Lower leg skin (tissue), 4 donors: ENCODE data around the gene ZMAT3. TPM values are rescaled to one million over a fixed set of nuclear protein-coding genes. Genes with fewer than 3 reads are reported as not detected.

Source experiments
- DNase-seq, 2 donors: peaks; one replicate each; pipeline ENCODE4 v3.0.0-alpha.2; 2019; ENCODE audit warnings: low spot score in 2 of 2
- H3K4me3 ChIP-seq: fragments of 200-600 bp; sonication (generic); 2 replicates; pipeline ENCODE4 v1.5.1; 2017; ENCODE audit warnings: mild to moderate bottlenecking, low read depth; ENCODE audit not compliant: poor library complexity, severe bottlenecking
- POLR2A ChIP-seq, 2 donors: fragments of 450-650 bp; IDR thresholded peaks; one replicate each; pipeline ENCODE4 v1.6.1; 2016 to 2017; ENCODE audit warnings: antibody characterized with exemption in 2 of 2, mild to moderate bottlenecking in 1 of 2, moderate library complexity in 1 of 2
- WGBS, 2 donors: methylation state at CpG; one replicate each; pipeline ENCODE4 v1.1.5; 2018; 5-methylcytosine and 5-hydroxymethylcytosine counted together
- intact Hi-C: fragments of 100-400 bp; cut with DNase I; formaldehyde crosslinking; loops from one replicate; pipeline ENCODE4 v1.15.0; 2023; ENCODE audit warnings: low total_unique reads
- total RNA-seq, 4 donors: library from RNA; depleted of rRNA; stranded (reverse); fragments of >200 nt; gene quantifications; one replicate each; pipeline ENCODE4 v1.1.0, GENCODE V29; 2016
- TF ChIP-seq, protein P1 (sequence below), 3 donors: fragments of 450-650 bp; IDR thresholded peaks; one replicate each; pipeline ENCODE4 v1.5.1; 2016; ENCODE audit warnings: antibody characterized with exemption in 3 of 3, mild to moderate bottlenecking in 3 of 3, moderate library complexity in 2 of 3

The ZMAT3 gene
- total RNA-seq, 4 donors from 2014 or later = 6.3 to 11.2 (median 10.2) TPM

DNA sequence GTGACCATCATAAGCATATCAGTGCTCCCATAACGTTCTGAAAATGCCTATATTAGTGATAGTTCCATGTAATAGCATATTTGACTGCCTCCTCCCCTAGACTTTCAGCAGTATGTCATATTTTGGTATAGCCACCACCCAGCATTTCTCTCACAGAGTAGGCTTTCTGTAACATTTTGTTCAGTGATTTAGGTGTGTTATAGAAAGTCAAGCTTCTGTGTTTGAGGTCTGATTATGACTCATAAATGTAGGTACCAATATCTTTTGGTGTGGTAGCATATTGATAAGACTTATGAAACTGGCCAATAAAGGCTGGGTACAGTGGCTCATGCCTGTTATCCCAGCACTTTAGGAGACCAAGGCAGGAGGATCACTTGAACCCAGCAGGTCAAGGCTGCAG lies 34.3 kb upstream of the ZMAT3 start:
- TF ChIP-seq, protein P1, sequence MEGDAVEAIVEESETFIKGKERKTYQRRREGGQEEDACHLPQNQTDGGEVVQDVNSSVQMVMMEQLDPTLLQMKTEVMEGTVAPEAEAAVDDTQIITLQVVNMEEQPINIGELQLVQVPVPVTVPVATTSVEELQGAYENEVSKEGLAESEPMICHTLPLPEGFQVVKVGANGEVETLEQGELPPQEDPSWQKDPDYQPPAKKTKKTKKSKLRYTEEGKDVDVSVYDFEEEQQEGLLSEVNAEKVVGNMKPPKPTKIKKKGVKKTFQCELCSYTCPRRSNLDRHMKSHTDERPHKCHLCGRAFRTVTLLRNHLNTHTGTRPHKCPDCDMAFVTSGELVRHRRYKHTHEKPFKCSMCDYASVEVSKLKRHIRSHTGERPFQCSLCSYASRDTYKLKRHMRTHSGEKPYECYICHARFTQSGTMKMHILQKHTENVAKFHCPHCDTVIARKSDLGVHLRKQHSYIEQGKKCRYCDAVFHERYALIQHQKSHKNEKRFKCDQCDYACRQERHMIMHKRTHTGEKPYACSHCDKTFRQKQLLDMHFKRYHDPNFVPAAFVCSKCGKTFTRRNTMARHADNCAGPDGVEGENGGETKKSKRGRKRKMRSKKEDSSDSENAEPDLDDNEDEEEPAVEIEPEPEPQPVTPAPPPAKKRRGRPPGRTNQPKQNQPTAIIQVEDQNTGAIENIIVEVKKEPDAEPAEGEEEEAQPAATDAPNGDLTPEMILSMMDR (IDR thresholded peaks at IDR 0.05) = no peak
- no peak for TF ChIP-seq POLR2A (IDR thresholded peaks at IDR 0.05)
- no peak overlapping the region for H3K4me3 ChIP-seq
- WGBS, 2 donors = 30 to 40% methylated on average over 1 of the region's 1 CpG
- no peak for DNase-seq
- intact Hi-C loops = no loop called here

DNA sequence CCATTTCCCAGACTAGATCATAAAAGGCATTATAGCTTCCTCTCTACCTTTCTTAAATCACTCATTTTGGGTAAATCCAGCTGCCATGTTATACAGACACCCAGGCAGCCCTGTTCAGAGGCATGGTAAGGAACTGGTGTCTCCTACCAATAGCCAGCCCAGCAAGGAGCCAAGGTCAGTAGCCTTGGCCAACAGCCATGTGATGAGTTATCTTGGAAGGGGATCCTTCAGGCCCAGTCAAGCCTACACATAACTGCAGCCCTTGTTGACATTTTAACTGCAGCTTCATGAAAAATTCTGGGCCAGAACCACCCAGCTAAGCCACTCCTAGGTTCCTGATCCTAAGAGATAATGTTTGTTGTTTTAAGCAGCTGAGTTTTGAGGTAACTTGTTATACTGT lies 29.0 kb upstream of the ZMAT3 start:
- DNase-seq = no peak
- intact Hi-C loops = no loop called here
- H3K4me3 ChIP-seq = no peak overlapping the region
- TF ChIP-seq, protein P1 (IDR thresholded peaks at IDR 0.05) = no peak
- TF ChIP-seq POLR2A (IDR thresholded peaks at IDR 0.05) = no peak

DNA sequence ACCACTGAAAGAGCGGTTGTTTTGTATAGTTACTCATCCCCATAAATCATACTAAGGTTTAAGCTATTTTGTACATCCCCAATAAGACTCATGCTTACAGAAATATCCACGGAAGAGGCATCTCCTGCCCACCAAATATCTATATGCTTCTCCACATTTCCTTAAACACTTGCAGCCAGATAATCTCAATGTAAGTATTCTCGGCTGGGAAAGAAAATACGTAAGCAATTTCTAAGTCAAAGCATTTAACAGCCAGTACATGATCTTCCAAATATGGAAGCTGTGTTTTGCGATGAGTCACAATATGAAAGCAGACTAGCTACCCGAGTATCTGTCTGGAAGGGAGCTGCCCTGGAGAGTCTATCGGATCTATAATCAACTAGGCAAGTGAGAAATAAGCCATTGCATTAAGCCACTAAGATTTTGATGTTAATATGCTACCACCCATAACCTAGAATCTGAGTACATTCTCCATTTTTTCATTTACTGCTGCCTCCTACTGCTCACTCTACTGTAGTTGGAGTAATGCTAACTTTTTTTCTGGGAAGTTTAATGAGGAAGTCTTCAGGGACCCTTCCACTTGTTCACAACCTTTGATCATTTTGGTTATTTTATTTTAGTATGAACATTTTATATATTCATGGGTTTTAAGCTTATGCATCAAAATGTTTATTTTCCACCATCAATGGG lies 26.9 kb upstream of the ZMAT3 start:
- H3K4me3 ChIP-seq = no peak overlapping the region
- intact Hi-C loops = no loop called here
- TF ChIP-seq, protein P1 (IDR thresholded peaks at IDR 0.05) = no peak
- no peak for TF ChIP-seq POLR2A (IDR thresholded peaks at IDR 0.05)
- 65 to 67% methylated on average over 7 of the region's 7 CpGs for WGBS, 2 donors
- no peak for DNase-seq

DNA sequence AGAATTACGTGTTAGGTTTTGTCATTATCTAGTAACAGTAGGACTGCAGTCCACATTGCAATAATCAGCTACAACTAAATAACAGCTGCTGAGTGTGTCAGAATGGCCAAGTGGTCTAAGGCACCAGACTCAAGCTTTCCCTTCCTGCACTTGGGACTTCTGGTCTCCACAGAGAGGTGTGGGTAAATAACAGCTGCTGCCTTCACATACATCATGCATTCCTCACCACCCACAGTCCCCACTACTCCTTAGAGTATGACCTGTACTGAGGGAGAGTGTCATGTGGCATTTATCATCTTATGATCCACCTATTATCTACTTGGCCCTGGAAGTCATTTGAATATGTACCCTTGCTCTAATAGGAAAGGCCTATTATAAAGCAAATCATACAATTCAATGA lies 22.2 kb upstream of the ZMAT3 start:
- intact Hi-C loops = no loop called here
- H3K4me3 ChIP-seq = no peak overlapping the region
- no peak for DNase-seq
- WGBS, 2 donors = 94 to 96% methylated on average over 1 of the region's 1 CpG
- no peak for TF ChIP-seq POLR2A (IDR thresholded peaks at IDR 0.05)
- TF ChIP-seq, protein P1 (IDR thresholded peaks at IDR 0.05) = no peak

DNA sequence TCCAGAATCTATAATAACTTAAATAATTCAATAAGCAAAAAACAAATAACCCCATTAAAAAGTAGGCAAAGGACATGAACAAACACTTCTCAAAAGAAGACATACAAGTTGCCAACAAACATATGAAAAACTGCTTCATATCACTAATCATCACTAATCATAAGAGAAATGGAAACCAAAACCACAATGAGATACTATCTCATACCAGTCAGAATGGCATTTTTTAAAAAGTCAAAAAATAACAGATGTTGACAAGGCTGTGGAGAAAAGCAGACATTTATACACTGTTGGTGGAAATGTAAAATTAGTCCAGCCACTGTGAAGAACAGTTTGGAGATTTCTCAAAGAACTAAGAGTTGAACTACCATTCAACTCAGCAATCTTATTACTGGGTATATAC lies 19.5 kb upstream of the ZMAT3 start:
- intact Hi-C loops = no loop called here
- TF ChIP-seq, protein P1 (IDR thresholded peaks at IDR 0.05) = no peak
- no peak for TF ChIP-seq POLR2A (IDR thresholded peaks at IDR 0.05)
- no peak for DNase-seq

DNA sequence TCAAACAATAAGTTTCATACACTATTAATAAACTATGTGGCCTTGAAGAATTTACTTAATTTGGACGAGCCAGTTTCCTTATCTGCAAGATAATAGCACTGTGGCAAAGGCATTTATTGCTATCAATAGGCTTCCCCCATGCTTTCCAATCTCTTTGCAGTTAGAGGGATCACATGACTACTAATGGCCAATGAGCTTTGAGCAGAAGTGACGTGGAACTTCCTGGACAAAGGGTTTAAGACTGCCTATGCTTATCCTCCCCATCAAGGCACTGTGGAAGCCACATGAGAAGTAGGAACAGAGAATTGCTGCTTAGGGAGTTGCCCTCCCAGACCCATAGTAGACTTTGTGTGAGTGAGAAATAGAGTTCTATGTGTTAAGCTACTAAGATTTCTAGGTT lies 16.7 kb upstream of the ZMAT3 start:
- H3K4me3 ChIP-seq = no peak overlapping the region
- DNase-seq = no peak
- TF ChIP-seq, protein P1 (IDR thresholded peaks at IDR 0.05) = no peak
- TF ChIP-seq POLR2A (IDR thresholded peaks at IDR 0.05) = no peak
- WGBS, 2 donors = 56 to 59% methylated on average over 2 of the region's 2 CpGs
- intact Hi-C loops = no loop called here

More for the DNA sequence above, 19.5 kb upstream of the ZMAT3 start:
- H3K4me3 ChIP-seq = no peak overlapping the region
